Right lobe of liver (tissue), 6 donors: ENCODE data around the gene NPC1. TPM values are rescaled to one million over a fixed set of nuclear protein-coding genes. Genes with fewer than 3 reads are reported as not detected.

Experiments
- ATAC-seq, 4 donors: fragments of 200-7000 bp; cut with Tn5 transposase; one replicate each; pipeline ENCODE4 v1.9.1; 2020; ENCODE audit warnings: mild to moderate bottlenecking in 4 of 4, moderate library complexity in 4 of 4
- DNase-seq, 3 donors: peaks; one replicate each; pipeline ENCODE4 v3.0.0-alpha.2; 2020
- H3K27ac ChIP-seq, 3 donors: fragments of 200-600 bp; one replicate each; pipeline ENCODE4 v1.8.0; 2022
- H3K27me3 ChIP-seq, 2 donors: fragments of 200-600 bp; one replicate each; pipeline ENCODE4 v1.8.0; 2022
- H3K36me3 ChIP-seq, 4 donors: fragments of 200-600 bp; sonication (generic) in 1 of 4; one replicate each; pipeline versions ENCODE4 v1.5.1 to v1.8.0; 2017 to 2022; ENCODE audit warnings: control low read depth in 1 of 4
- H3K4me1 ChIP-seq, 4 donors: fragments of 200-600 bp; sonication (generic) in 1 of 4; one replicate each; pipeline versions ENCODE4 v1.5.1 to v1.8.0; 2017 to 2022; ENCODE audit warnings: control low read depth in 1 of 4
- H3K4me3 ChIP-seq, 3 donors: fragments of 200-600 bp; one replicate each; pipeline ENCODE4 v1.8.0; 2022
- H3K9me3 ChIP-seq, 4 donors: fragments of 200-600 bp; sonication (generic) in 1 of 4; one replicate each; pipeline versions ENCODE4 v1.5.1 to v1.8.0; 2017 to 2022; ENCODE audit warnings: control low read depth in 1 of 4
- POLR2A ChIP-seq: fragments of 450-650 bp; IDR thresholded peaks from one replicate; pipeline ENCODE4 v1.6.1; 2017; ENCODE audit warnings: antibody characterized with exemption, mild to moderate bottlenecking
- WGBS: methylation state at CpG from one replicate; pipeline ENCODE4 v1.1.6; 2018; ENCODE audit warnings: low coverage, low lambda C conversion rate; ENCODE audit not compliant: insufficient coverage; ENCODE audit errors: missing lambda C conversion rate; 5-methylcytosine and 5-hydroxymethylcytosine counted together
- intact Hi-C, 2 donors: fragments of 100-400 bp; cut with DNase I; formaldehyde crosslinking; loops; one replicate each; pipeline versions ENCODE4 v1.11.2 to v1.14.1; 2022
- total RNA-seq, 6 experiments: library from RNA; depleted of rRNA in 2 of 6; stranded (reverse); fragments of >200 nt in 2 of 6; fragmentation: NEBNext Ultra II Directional in 3 of 6; extraction: Animal tissue kit (Norgen Biotek cat#: 25700) in 3 of 6; gene quantifications; one replicate each; pipeline versions ENCODE4 v1.1.0 to v1.2.4, GENCODE V29; 2016 to 2023
- TF ChIP-seq, protein P1 (sequence below), 4 donors: fragments of 200-600 bp in 3 of 4; fragments of 450-650 bp in 1 of 4; IDR thresholded peaks; one replicate each; pipeline versions ENCODE4 v1.5.1 to v1.8.0; 2016 to 2022; ENCODE audit warnings: antibody characterized with exemption in 4 of 4, mild to moderate bottlenecking in 2 of 4
- donor health status: DM: no; HTN: yes; CAD: no.
- donor health status: DM: no; HTN: no; CAD: no.
- donor health status: DM: no; HTN: no; CAD: no.
- donor health status: DM: no; HTN: yes; CAD: no.
- donor health status: DM: no; HTN: yes; CAD: no.

NPC1 gene
- total RNA-seq, 6 experiments from 2014 or later = 11.9 to 31.2 (median 20.0) TPM

DNA sequence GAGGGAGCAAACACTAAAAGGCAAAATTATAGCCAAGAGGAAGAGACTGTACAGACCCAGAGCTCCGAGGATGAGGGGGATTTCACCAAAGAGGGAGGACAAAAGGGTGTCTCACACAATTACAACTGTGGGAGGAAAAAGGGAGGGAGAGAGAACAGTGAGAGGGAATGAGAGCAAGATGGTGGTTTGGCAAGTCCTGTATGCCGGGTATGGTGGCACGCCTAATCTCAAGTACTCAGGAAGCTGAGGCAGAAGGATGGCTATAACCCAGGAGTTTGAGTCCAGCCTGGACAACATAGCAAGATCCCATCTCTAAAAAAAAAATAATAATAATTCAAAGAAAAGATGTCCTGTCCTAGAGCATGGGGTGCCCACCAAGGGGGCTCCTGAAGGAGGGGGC, 34.3 kb downstream of the NPC1 start:
- Histone ChIP-seq H3K9me3 (no peaks in the 10 kb centered on the region), H3K4me3 (no peak overlapping the region), H3K4me1 (peaks cover 0 to 4% (median 0%) of the 10 kb centered on the region in 4 donors), H3K36me3 (peaks cover 0 to 60% (median 17%) of the 10 kb centered on the region in 4 donors), H3K27me3 (no peaks in the 10 kb centered on the region), H3K27ac (no peak overlapping the region)
- intact Hi-C loops = no loop called here
- no peak for ATAC-seq
- TF ChIP-seq, protein P1, sequence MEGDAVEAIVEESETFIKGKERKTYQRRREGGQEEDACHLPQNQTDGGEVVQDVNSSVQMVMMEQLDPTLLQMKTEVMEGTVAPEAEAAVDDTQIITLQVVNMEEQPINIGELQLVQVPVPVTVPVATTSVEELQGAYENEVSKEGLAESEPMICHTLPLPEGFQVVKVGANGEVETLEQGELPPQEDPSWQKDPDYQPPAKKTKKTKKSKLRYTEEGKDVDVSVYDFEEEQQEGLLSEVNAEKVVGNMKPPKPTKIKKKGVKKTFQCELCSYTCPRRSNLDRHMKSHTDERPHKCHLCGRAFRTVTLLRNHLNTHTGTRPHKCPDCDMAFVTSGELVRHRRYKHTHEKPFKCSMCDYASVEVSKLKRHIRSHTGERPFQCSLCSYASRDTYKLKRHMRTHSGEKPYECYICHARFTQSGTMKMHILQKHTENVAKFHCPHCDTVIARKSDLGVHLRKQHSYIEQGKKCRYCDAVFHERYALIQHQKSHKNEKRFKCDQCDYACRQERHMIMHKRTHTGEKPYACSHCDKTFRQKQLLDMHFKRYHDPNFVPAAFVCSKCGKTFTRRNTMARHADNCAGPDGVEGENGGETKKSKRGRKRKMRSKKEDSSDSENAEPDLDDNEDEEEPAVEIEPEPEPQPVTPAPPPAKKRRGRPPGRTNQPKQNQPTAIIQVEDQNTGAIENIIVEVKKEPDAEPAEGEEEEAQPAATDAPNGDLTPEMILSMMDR (IDR thresholded peaks at IDR 0.05) = no peak
- no peak for TF ChIP-seq POLR2A
- DNase-seq = no peak
- WGBS = 89% methylated on average over 2 of the region's 3 CpGs

DNA sequence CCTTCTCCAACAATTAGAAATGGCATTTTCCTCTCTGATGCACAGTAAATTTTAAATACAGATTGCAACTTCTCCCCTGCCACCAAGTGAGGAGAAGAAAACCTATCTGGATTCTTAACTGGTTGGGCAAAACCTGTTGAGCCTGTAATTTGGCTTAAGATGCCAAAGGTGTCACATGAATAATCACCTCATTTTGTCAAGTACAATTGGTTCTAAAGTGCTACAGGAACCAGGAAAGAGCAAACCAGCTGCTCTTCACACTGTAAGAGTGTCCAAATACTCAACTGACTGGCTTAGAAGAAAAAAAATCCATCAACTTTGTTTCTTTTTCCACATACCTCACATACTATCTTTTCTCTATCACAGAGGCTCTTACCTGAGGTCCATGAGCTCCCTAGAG, 35.4 kb downstream of the NPC1 start:
- ATAC-seq = no peak
- no peak overlapping the region for H3K27ac ChIP-seq
- H3K36me3 ChIP-seq = peaks cover 0 to 60% (median 15%) of the 10 kb centered on the region in 4 donors

DNA sequence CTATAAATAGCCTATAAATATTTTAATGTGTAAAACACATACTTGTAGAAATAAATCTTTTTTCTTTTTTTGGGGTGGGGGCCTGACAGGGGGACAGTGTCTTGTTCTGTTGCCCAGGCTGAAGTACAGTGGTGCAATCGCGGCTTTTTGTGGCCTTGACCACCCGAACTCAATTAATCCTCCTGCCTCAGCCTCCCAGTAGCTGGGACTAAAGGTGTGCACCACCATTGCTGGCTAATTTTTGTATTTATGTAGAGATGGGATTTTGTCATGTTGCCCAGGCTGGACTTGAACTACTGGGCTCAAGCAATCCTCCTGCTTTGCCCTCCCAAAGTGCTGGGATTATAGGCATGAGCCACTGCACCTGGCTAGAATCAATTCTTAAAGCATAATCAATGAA, 37.6 kb downstream of the NPC1 start:
- Histone ChIP-seq H3K36me3 (peaks cover 0 to 53% (median 7%) of the 10 kb centered on the region in 4 donors), H3K4me3 (no peak overlapping the region), H3K27me3 (no peaks in the 10 kb centered on the region), H3K4me1 (peaks cover 0 to 15% (median 3%) of the 10 kb centered on the region in 4 donors), H3K27ac (no peak overlapping the region), H3K9me3 (no peaks in the 10 kb centered on the region)
- no peak for TF ChIP-seq POLR2A
- TF ChIP-seq, protein P1 (IDR thresholded peaks at IDR 0.05) = no peak
- 70% methylated on average over 2 of the region's 3 CpGs for WGBS
- intact Hi-C loops = no loop called here
- DNase-seq = no peak
- no peak for ATAC-seq

More for the DNA sequence above, 35.4 kb downstream of the NPC1 start:
- DNase-seq = no peak
- Histone ChIP-seq H3K27me3 (no peaks in the 10 kb centered on the region), H3K9me3 (no peaks in the 10 kb centered on the region), H3K4me1 (peaks cover 0 to 4% (median 0%) of the 10 kb centered on the region in 4 donors), H3K4me3 (no peak overlapping the region)
- TF ChIP-seq, protein P1 (IDR thresholded peaks at IDR 0.05) = no peak
- TF ChIP-seq POLR2A = no peak
- intact Hi-C loops = no loop called here

DNA sequence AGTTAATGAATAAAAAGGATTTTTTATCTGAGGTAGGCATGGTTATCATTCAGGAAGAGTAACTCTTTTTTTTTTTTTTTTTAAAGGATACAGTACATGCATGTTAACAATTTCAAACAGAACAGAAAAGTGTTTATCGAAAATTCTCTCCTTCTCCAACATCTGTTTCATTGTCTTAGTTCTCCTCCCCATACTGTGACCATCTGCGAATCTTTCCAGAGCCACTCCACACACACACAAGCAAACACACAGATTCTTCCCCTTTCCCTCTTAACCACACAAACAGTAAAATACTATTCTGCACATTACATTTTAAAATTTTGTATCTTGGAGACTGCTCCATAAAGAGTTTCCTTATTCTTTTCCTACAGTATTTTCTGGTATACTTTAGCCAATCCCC, 38.0 kb downstream of the NPC1 start:
- Histone ChIP-seq H3K27ac (peak overlapping the region in 2 of 3 donors; percentile 38 to 85), H3K27me3 (no peaks in the 10 kb centered on the region)
- WGBS = 60% methylated on average over 2 of the region's 2 CpGs

More for the DNA sequence above, 38.0 kb downstream of the NPC1 start:
- Histone ChIP-seq H3K36me3 (peaks cover 0 to 53% (median 7%) of the 10 kb centered on the region in 4 donors), H3K4me1 (peaks cover 0 to 15% (median 3%) of the 10 kb centered on the region in 4 donors), H3K4me3 (no peak overlapping the region), H3K9me3 (no peaks in the 10 kb centered on the region)
- intact Hi-C loops = no loop called here
- TF ChIP-seq, protein P1 (IDR thresholded peaks at IDR 0.05) = no peak
- no peak for TF ChIP-seq POLR2A
- no peak for ATAC-seq
- DNase-seq = no peak
